Chondrocyte (in vitro differentiated cells): ENCODE results near the gene KLK5. TPM values are rescaled to one million over a fixed set of nuclear protein-coding genes. Genes with fewer than 3 reads are reported as not detected.
"Not testable (repeated sequence)": the region's sequence is repeated elsewhere in the genome, so short reads cannot be mapped to it uniquely, and the experiment has no call there.

Experiments used
- DNase-seq: peaks from one replicate; pipeline ENCODE4 v3.0.0; 2021; ENCODE audit warnings: mixed read lengths, low spot score
- H3K27ac Mint-ChIP-seq: one replicate; pipeline ENCODE4 v1.8.0; 2021; ENCODE audit warnings: mild to moderate bottlenecking, moderate library complexity, mixed read lengths; ENCODE audit not compliant: unreplicated experiment
- H3K27me3 Mint-ChIP-seq: 2 replicates; pipeline ENCODE4 v1.8.0; 2021; ENCODE audit warnings: low read depth, mixed read lengths
- H3K36me3 Mint-ChIP-seq: 2 replicates; pipeline ENCODE4 v1.8.0; 2021; ENCODE audit warnings: low read depth, mixed read lengths
- H3K4me1 Mint-ChIP-seq: 2 replicates; pipeline ENCODE4 v1.8.0; 2021; ENCODE audit warnings: low read depth, mild to moderate bottlenecking, mixed read lengths
- H3K4me3 Mint-ChIP-seq: one replicate; pipeline ENCODE4 v1.8.0; 2021; ENCODE audit warnings: mild to moderate bottlenecking, moderate library complexity, mixed read lengths; ENCODE audit not compliant: unreplicated experiment
- H3K9me3 Mint-ChIP-seq: 2 replicates; pipeline ENCODE4 v1.8.0; 2021; ENCODE audit warnings: low read depth, mixed read lengths
- CTCF ChIP-seq: fragments of 200-600 bp; sonication (generic); IDR thresholded peaks from 2 replicates; pipeline ENCODE4 v1.5.0; 2021; ENCODE audit warnings: antibody characterized with exemption, mild to moderate bottlenecking, moderate library complexity
- total RNA-seq: library from RNA; stranded (reverse); gene quantifications from 3 replicates; pipeline ENCODE4 v1.2.1, GENCODE V29; 2021

KLK5 gene
- total RNA-seq, 1 donor from 2014 or later: 0.42 TPM

DNA sequence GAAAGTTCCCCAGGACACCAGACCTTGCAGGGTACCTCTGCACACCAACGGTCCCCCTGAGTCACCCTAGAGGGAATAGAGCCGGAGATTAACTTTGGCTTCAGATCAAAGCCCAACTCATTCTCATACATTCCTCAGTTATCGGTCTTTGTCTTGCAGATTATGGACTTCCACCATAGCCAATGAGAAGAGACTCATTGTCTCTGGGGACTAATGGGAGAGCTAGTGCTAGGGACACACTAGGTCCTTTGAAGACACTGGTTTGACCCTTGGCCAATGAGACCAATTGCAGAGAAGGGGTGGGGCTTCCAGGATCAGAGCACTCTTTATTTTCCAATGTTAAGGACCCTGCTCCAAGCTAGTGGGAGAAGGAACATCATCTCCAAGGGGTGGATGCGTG is 24.8 kb upstream of the KLK5 start:
- no peaks in the 10 kb centered on the region for H3K4me1 Mint-ChIP-seq
- TF ChIP-seq CTCF: no peak
- H3K36me3 Mint-ChIP-seq: no peaks in the 10 kb centered on the region
- H3K27ac Mint-ChIP-seq: no peak overlapping the region
- DNase-seq: no peak
- H3K9me3 Mint-ChIP-seq: peaks cover 3% of the 10 kb centered on the region
- H3K27me3 Mint-ChIP-seq: peaks cover 12% of the 10 kb centered on the region
- no peak overlapping the region for H3K4me3 Mint-ChIP-seq

DNA sequence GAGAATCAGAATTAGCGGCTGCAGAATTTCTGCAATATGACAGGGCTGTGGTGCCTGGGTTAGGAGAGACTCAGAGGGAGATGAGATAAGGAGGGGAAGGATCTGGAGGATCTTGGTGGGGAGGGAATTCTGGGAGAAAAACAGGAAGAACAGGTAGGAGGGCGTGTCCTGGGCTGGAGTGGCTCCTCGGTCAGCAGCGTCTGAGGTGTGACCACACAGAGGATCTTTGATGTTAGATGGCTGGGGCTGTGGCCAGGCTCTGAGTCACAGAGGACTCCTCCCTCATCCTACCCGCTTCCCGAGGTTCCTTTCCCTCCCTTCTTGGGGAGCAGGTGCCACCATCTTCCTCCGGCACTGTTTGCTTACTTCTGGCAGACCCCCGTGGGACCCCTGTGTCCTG is 22.9 kb upstream of the KLK5 start:
- H3K4me1 Mint-ChIP-seq: no peaks in the 10 kb centered on the region

DNA sequence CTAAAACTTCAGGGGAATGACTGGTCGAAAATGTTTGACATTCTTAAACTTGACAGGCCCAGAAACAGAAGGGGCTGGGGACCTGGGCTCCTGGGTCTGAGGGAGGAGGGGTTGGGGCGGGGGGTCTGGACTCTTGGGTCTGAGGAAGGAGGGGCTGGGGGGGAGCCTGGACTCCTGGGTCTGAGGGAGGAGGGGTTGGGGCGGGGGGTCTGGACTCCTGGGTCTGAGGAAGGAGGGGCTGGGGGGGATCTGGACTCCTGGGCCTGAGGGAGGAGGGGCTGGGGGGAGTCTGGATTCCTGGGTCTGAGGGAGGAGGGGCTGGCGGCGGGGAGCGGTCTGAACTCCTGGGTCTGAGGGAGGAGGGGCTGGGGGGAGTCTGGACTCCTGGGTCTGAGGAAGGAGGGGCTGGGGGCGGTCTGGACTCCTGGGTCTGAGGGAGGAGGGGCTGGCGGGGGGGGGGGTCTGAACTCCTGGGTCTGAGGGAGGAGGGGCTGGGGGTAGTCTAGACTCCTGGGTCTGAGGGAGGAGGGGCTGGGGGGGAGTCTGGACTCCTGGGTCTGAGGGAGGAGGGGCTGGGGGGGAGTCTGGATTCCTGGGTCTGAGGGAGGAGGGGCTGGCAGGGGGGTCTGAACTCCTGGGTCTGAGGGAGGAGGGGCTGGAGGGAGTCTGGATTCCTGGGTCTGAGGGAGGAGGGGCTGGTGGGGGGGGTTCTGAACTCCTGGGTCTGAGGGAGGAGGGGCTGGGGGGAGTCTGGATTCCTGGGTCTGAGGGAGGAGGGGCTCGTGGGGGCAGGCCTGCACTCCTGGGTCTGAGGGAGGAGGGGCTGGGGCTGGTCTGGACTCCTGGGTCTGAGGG is 22.1 kb upstream of the KLK5 start:
- no peak for TF ChIP-seq CTCF
- no peak overlapping the region for H3K4me3 Mint-ChIP-seq
- no peak for DNase-seq
- H3K9me3 Mint-ChIP-seq: peaks cover 3% of the 10 kb centered on the region
- H3K27me3 Mint-ChIP-seq: peaks cover 10% of the 10 kb centered on the region
- no peaks in the 10 kb centered on the region for H3K4me1 Mint-ChIP-seq
- no peak overlapping the region for H3K27ac Mint-ChIP-seq
- no peaks in the 10 kb centered on the region for H3K36me3 Mint-ChIP-seq

More for the DNA sequence above, 22.9 kb upstream of the KLK5 start:
- no peak for DNase-seq
- no peak for TF ChIP-seq CTCF
- no peak overlapping the region for H3K4me3 Mint-ChIP-seq
- H3K9me3 Mint-ChIP-seq: peaks cover 3% of the 10 kb centered on the region
- no peak overlapping the region for H3K27ac Mint-ChIP-seq
- no peaks in the 10 kb centered on the region for H3K36me3 Mint-ChIP-seq
- peaks cover 6% of the 10 kb centered on the region for H3K27me3 Mint-ChIP-seq

DNA sequence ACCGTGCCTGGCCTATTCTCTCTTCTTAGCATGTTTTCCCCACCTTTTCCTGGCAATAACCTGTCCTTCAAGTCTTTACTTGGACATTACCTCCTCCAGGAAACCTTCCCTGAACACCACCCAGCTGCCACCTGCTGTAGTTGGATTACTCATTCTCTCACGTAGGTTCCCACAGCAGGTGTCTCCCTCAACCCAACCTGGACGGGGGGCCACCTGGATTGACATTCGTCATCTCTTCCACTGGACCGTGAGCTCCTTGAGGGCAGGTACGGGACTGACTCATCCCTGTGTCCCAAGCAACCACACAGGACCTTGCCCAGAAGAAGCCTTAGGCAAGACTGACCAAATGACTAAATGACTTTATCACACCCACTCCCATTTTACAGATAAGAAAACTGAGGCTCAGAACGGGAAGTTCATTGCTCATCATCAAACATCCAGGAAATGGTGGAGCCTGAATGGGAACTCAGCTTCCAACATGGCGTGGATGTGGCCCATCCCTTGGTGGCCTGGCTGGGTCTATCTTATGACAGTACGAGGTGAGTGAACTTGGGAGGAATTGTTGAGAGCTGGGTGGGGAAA is 20.0 kb upstream of the KLK5 start:
- H3K27me3 Mint-ChIP-seq: peaks cover 17% of the 10 kb centered on the region
- no peak for TF ChIP-seq CTCF

DNA sequence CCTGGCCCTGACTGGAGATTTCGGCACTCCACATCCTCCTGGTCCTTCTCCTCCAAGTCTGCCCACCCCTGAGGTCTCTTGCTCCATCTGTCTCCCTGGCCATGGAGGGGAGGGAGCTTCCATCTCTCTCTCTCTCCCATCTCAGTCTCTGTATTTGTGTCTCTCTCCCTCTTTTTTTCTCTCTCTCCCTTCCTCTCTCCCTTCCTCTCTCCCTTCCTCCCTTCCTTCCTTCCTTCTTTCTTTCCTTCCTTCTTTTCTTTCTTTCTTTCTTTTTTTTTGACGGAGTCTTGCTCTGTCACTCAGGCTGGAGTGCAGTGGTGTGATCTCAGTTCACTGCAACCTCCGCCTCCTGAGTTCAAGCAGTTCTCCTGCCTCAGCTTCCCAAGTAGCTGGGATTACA is 17.0 kb upstream of the KLK5 start:
- H3K9me3 Mint-ChIP-seq, H3K4me1 Mint-ChIP-seq, H3K36me3 Mint-ChIP-seq, H3K4me3 Mint-ChIP-seq, H3K27ac Mint-ChIP-seq, DNase-seq: not testable (repeated sequence)
- peaks cover 15% of the 10 kb centered on the region for H3K27me3 Mint-ChIP-seq

More for the DNA sequence above, 20.0 kb upstream of the KLK5 start:
- no peaks in the 10 kb centered on the region for H3K36me3 Mint-ChIP-seq
- no peak overlapping the region for H3K27ac Mint-ChIP-seq
- H3K4me1 Mint-ChIP-seq: no peaks in the 10 kb centered on the region
- no peak for DNase-seq
- peaks cover 3% of the 10 kb centered on the region for H3K9me3 Mint-ChIP-seq
- H3K4me3 Mint-ChIP-seq: no peak overlapping the region
